ENCODE results near the gene DENND4C.

DNA sequence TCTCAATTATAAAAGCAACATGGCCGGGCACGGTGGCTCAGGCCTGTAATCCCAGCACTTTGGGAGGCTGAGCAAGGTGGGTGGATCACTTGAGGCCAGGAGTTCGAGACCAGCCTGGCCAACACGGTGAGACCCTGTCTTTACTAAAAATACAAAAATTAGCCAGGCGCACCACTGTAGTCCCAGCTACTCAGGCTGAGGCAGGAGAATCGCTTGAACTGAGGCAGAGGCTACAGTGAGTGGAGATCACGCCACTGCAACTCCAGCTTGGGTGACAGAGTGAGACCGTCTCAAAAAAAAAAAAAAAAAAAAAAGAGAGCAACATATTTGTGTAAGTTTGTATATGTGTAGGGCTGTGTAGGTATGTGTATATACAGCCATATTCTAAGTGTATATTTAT lies 142.1 kb downstream of the DENND4C start:
- TF ChIP-seq, protein P1, sequence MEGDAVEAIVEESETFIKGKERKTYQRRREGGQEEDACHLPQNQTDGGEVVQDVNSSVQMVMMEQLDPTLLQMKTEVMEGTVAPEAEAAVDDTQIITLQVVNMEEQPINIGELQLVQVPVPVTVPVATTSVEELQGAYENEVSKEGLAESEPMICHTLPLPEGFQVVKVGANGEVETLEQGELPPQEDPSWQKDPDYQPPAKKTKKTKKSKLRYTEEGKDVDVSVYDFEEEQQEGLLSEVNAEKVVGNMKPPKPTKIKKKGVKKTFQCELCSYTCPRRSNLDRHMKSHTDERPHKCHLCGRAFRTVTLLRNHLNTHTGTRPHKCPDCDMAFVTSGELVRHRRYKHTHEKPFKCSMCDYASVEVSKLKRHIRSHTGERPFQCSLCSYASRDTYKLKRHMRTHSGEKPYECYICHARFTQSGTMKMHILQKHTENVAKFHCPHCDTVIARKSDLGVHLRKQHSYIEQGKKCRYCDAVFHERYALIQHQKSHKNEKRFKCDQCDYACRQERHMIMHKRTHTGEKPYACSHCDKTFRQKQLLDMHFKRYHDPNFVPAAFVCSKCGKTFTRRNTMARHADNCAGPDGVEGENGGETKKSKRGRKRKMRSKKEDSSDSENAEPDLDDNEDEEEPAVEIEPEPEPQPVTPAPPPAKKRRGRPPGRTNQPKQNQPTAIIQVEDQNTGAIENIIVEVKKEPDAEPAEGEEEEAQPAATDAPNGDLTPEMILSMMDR (IDR thresholded peaks at IDR 0.05) = no peak
- TF ChIP-seq EP300 (IDR thresholded peaks at IDR 0.05) = no peak

Measured in sigmoid colon (tissue), 4 donors.